Measurements from ENCODE around the gene SPATC1L. TPM values are rescaled to one million over a fixed set of nuclear protein-coding genes. Genes with fewer than 3 reads are reported as not detected.

SPATC1L gene
- total RNA-seq, 1 donor from 2014 or later, result 27.5 TPM

GRCh38 chr21:46159841-46160656, 24.2 kb downstream of the SPATC1L start:
- H3K4me1 Mint-ChIP-seq, result peaks cover 16% of the 10 kb centered on the region
- no peaks in the 10 kb centered on the region for H3K27me3 Mint-ChIP-seq (ENCODE audit: low read depth)
- no peaks in the 10 kb centered on the region for H3K9me3 Mint-ChIP-seq
- H3K4me3 Mint-ChIP-seq, result no peak overlapping the region
- no peak for TF ChIP-seq CTCF (conservative IDR thresholded peaks at IDR 0.05)
- H3K36me3 Mint-ChIP-seq (ENCODE audit: low read depth), result peaks cover 15% of the 10 kb centered on the region
- no peak overlapping the region for H3K27ac Mint-ChIP-seq (ENCODE audit: unreplicated experiment)
- no peak for DNase-seq (ENCODE audit: low read depth, low spot score)

- peak overlapping the region; percentile 51 for H3K27ac Mint-ChIP-seq (ENCODE audit: unreplicated experiment)
- no peak overlapping the region for H3K4me3 Mint-ChIP-seq
- H3K4me1 Mint-ChIP-seq, result peaks cover 16% of the 10 kb centered on the region
- no peaks in the 10 kb centered on the region for H3K9me3 Mint-ChIP-seq
- TF ChIP-seq CTCF (conservative IDR thresholded peaks at IDR 0.05), result no peak
- H3K27me3 Mint-ChIP-seq (ENCODE audit: low read depth), result no peaks in the 10 kb centered on the region
- no peak for DNase-seq (ENCODE audit: low read depth, low spot score)
- H3K36me3 Mint-ChIP-seq (ENCODE audit: low read depth), result peaks cover 11% of the 10 kb centered on the region
Observed at GRCh38 chr21:46159390-46159789, 24.9 kb downstream of the SPATC1L start.

GRCh38 chr21:46158666-46159300, 25.5 kb downstream of the SPATC1L start:
- Mint-ChIP-seq H3K9me3 (no peaks in the 10 kb centered on the region), H3K4me1 (peaks cover 16% of the 10 kb centered on the region), H3K4me3 (no peak overlapping the region), H3K27me3 (ENCODE audit: low read depth) (no peaks in the 10 kb centered on the region), H3K27ac (ENCODE audit: unreplicated experiment) (no peak overlapping the region), H3K36me3 (ENCODE audit: low read depth) (peaks cover 11% of the 10 kb centered on the region)
- TF ChIP-seq CTCF (conservative IDR thresholded peaks at IDR 0.05), result no peak
- DNase-seq (ENCODE audit: low read depth, low spot score), result no peak

- no peak for TF ChIP-seq CTCF (conservative IDR thresholded peaks at IDR 0.05)
- Mint-ChIP-seq H3K9me3 (no peaks in the 10 kb centered on the region), H3K36me3 (ENCODE audit: low read depth) (peaks cover 5% of the 10 kb centered on the region), H3K27ac (ENCODE audit: unreplicated experiment) (no peak overlapping the region), H3K27me3 (ENCODE audit: low read depth) (no peaks in the 10 kb centered on the region), H3K4me1 (peaks cover 12% of the 10 kb centered on the region), H3K4me3 (no peak overlapping the region)
- DNase-seq (ENCODE audit: low read depth, low spot score), result no peak
Observed at GRCh38 chr21:46157987-46158451, 26.2 kb downstream of the SPATC1L start.

- DNase-seq (ENCODE audit: low read depth, low spot score), result no peak
- no peak for TF ChIP-seq CTCF (conservative IDR thresholded peaks at IDR 0.05)
- no peak overlapping the region for H3K27ac Mint-ChIP-seq (ENCODE audit: unreplicated experiment)
- no peak overlapping the region for H3K4me3 Mint-ChIP-seq
- peaks cover 12% of the 10 kb centered on the region for H3K4me1 Mint-ChIP-seq
- no peaks in the 10 kb centered on the region for H3K9me3 Mint-ChIP-seq
- H3K36me3 Mint-ChIP-seq (ENCODE audit: low read depth), result no peaks in the 10 kb centered on the region
- H3K27me3 Mint-ChIP-seq (ENCODE audit: low read depth), result no peaks in the 10 kb centered on the region
Observed at GRCh38 chr21:46157396-46157986, 26.8 kb downstream of the SPATC1L start.
